Mucosa of descending colon (tissue), 3 donors: ENCODE results near the gene CELF4. TPM values are rescaled to one million over a fixed set of nuclear protein-coding genes. Genes with fewer than 3 reads are reported as not detected.

Experiments used
- ATAC-seq: fragments of 200-7000 bp; cut with Tn5 transposase; one replicate; pipeline ENCODE4 v1.9.1; 2020; ENCODE audit warnings: mild to moderate bottlenecking, moderate library complexity
- DNase-seq, 3 donors: peaks; one replicate each; pipeline ENCODE4 v3.0.0-alpha.2; 2020
- H3K36me3 ChIP-seq: fragments of 200-600 bp; one replicate; pipeline ENCODE4 v1.8.0; 2021; ENCODE audit warnings: low read depth, mild to moderate bottlenecking
- H3K4me1 ChIP-seq: fragments of 200-600 bp; one replicate; pipeline ENCODE4 v1.8.0; 2021; ENCODE audit warnings: low read depth, mild to moderate bottlenecking
- H3K4me3 ChIP-seq: fragments of 200-600 bp; one replicate; pipeline ENCODE4 v1.8.0; 2021; ENCODE audit warnings: mild to moderate bottlenecking
- H3K9me3 ChIP-seq: fragments of 200-600 bp; one replicate; pipeline ENCODE4 v1.8.0; 2021; ENCODE audit warnings: mild to moderate bottlenecking
- CTCF ChIP-seq: fragments of 200-600 bp; IDR thresholded peaks from one replicate; pipeline ENCODE4 v1.8.0; 2022; ENCODE audit warnings: antibody characterized with exemption, mild to moderate bottlenecking
- intact Hi-C, 2 donors: fragments of 100-400 bp; cut with DNase I in 1 of 2; cut with micrococcal nuclease in 1 of 2; formaldehyde crosslinking; loops; one replicate each; pipeline versions ENCODE4 v1.11.0 to v1.11.1; 2022; cut with DNase I, micrococcal nuclease
- total RNA-seq, 3 donors: library from RNA; stranded (reverse); fragmentation: NEBNext Ultra II Directional in 2 of 3; extraction: Animal tissue kit (Norgen Biotek cat#: 25700) in 2 of 3; gene quantifications; one replicate each; pipeline versions ENCODE4 v1.2.1 to v1.2.4, GENCODE V29; 2021 to 2023
- donor health status: DM: no; HTN: no; CAD: no; lungs with moderate emphysema.
- donor health status: DM: no; HTN: no; CAD: no.
- donor health status: DM: no; HTN: yes; CAD: no.

The CELF4 gene
- total RNA-seq, 3 donors from 2014 or later = 0.32 to 4.4 (median 0.72) TPM

GRCh38 chr18:37260367-37261093, 305.1 kb downstream of the CELF4 start:
- Histone ChIP-seq H3K9me3 (no peaks in the 10 kb centered on the region), H3K36me3 (no peaks in the 10 kb centered on the region), H3K4me1 (no peaks in the 10 kb centered on the region), H3K4me3 (no peak overlapping the region)
- intact Hi-C loops = no loop called here
- no peak for DNase-seq
- ATAC-seq = no peak
- TF ChIP-seq CTCF = no peak

GRCh38 chr18:37259711-37260110, 305.9 kb downstream of the CELF4 start:
- Histone ChIP-seq H3K4me3 (no peak overlapping the region), H3K9me3 (no peaks in the 10 kb centered on the region), H3K4me1 (peaks cover 1% of the 10 kb centered on the region), H3K36me3 (no peaks in the 10 kb centered on the region)
- no peak for TF ChIP-seq CTCF
- no peak for DNase-seq
- intact Hi-C loops = no loop called here
- no peak for ATAC-seq

- intact Hi-C loops = no loop called here
- peaks cover 7% of the 10 kb centered on the region for H3K4me1 ChIP-seq
Observed at GRCh38 chr18:37258819-37259218, 306.8 kb downstream of the CELF4 start.

GRCh38 chr18:37258131-37258530, 307.5 kb downstream of the CELF4 start:
- Histone ChIP-seq H3K36me3 (no peaks in the 10 kb centered on the region), H3K4me1 (peaks cover 7% of the 10 kb centered on the region), H3K9me3 (no peaks in the 10 kb centered on the region), H3K4me3 (no peak overlapping the region)
- ATAC-seq (no peak), DNase-seq (no peak)
- no peak for TF ChIP-seq CTCF
- intact Hi-C loops = no loop called here

More at GRCh38 chr18:37258819-37259218, 306.8 kb downstream of the CELF4 start:
- Histone ChIP-seq H3K36me3 (no peaks in the 10 kb centered on the region), H3K4me3 (no peak overlapping the region), H3K9me3 (no peaks in the 10 kb centered on the region)
- no peak for TF ChIP-seq CTCF
- ATAC-seq (no peak), DNase-seq (no peak)

- DNase-seq (no peak), ATAC-seq (no peak)
- Histone ChIP-seq H3K36me3 (no peaks in the 10 kb centered on the region), H3K4me1 (peaks cover 7% of the 10 kb centered on the region), H3K9me3 (no peaks in the 10 kb centered on the region), H3K4me3 (no peak overlapping the region)
- intact Hi-C loops = no loop called here
- TF ChIP-seq CTCF = no peak
Observed at GRCh38 chr18:37254973-37255372, 310.6 kb downstream of the CELF4 start.
